H1 (cell line): Measurements from ENCODE around the gene MYO7B. TPM values are rescaled to one million over a fixed set of nuclear protein-coding genes. Genes with fewer than 3 reads are reported as not detected.

Source experiments
- EP300 ChIP-seq, 2 experiments: IDR thresholded peaks; 1 replicate in 1 of 2; 2 replicates in 1 of 2; pipeline ENCODE4 v1.6.1; 2011 to 2012; ENCODE audit warnings: low read depth in 2 of 2, low read length in 2 of 2, mild to moderate bottlenecking in 2 of 2, borderline replicate concordance in 1 of 2, inconsistent platforms in 1 of 2, moderate library complexity in 1 of 2
- TAF7 ChIP-seq: optimal IDR thresholded peaks from 2 replicates; pipeline ENCODE3; 2011; ENCODE audit warnings: low read depth, mild to moderate bottlenecking, inconsistent platforms, low read length, moderate library complexity, borderline replicate concordance
- polyA plus RNA-seq, 7 experiments: library from polyadenylated mRNA; depleted of rRNA in 3 of 7; stranded (reverse) in 5 of 7; unstranded in 2 of 7; fragments of >200 nt in 5 of 7; fragments of 200-250 nt in 2 of 7; gene quantifications; 1 replicate in 5 of 7; 2 replicates in 1 of 7; 4 replicates in 1 of 7; pipeline versions ENCODE4 v1.2.1 to v1.2.3, GENCODE V29; 2011 to 2013; ENCODE audit warnings: missing spikeins in 2 of 7, mixed read lengths in 2 of 7
- total RNA-seq: library from RNA; stranded (reverse); fragmentation: NEBNext Ultra II Directional; extraction: Animal tissue kit (Norgen Biotek cat#: 25700); gene quantifications from 2 replicates; pipeline ENCODE4 v1.2.1, GENCODE V29; 2021
- TF ChIP-seq, protein P1 (sequence below): IDR thresholded peaks from 2 replicates; pipeline ENCODE4 v1.6.1; 2011; ENCODE audit warnings: low read length, improper control_type of control experiment

The MYO7B gene
- total and polyA plus RNA-seq, 2 of the 8 experiments (the other 6 are each of a cell fraction or from before 2014, with no cell fraction given) = not detected

DNA sequence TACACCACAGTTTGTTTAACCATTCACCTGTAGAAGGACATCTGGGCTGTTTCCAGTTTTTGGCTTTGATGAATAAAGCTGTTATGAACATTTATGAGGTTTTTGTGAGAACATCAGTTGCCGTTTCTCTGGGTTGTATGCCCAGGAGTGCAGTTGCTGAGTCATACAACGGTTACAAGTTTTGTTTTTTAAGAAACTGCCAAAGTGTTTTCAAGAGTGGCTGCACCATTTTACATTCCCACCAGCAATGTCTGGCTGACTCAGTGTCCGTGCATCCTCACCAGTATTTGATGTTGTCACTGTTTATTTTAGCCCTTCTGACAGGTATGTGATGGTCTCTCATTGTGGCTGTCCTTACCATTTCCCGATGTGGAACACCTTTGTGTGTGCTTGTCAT, 62.5 kb downstream of the MYO7B start (continued):
- TF ChIP-seq, protein P1, sequence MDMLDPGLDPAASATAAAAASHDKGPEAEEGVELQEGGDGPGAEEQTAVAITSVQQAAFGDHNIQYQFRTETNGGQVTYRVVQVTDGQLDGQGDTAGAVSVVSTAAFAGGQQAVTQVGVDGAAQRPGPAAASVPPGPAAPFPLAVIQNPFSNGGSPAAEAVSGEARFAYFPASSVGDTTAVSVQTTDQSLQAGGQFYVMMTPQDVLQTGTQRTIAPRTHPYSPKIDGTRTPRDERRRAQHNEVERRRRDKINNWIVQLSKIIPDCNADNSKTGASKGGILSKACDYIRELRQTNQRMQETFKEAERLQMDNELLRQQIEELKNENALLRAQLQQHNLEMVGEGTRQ = no peak
- TF ChIP-seq EP300 (IDR thresholded peaks at IDR 0.05; ENCODE audit: borderline replicate concordance in 1 of 2, low read depth in 2 of 2, low read length in 2 of 2) (no peak), TAF7 (no peak)
